ENCODE data around the gene PSENEN. TPM values are rescaled to one million over a fixed set of nuclear protein-coding genes. Genes with fewer than 3 reads are reported as not detected.

Gene PSENEN
- total and polyA plus RNA-seq, 2 experiments from 2014 or later: 20.6 to 175 TPM

DNA sequence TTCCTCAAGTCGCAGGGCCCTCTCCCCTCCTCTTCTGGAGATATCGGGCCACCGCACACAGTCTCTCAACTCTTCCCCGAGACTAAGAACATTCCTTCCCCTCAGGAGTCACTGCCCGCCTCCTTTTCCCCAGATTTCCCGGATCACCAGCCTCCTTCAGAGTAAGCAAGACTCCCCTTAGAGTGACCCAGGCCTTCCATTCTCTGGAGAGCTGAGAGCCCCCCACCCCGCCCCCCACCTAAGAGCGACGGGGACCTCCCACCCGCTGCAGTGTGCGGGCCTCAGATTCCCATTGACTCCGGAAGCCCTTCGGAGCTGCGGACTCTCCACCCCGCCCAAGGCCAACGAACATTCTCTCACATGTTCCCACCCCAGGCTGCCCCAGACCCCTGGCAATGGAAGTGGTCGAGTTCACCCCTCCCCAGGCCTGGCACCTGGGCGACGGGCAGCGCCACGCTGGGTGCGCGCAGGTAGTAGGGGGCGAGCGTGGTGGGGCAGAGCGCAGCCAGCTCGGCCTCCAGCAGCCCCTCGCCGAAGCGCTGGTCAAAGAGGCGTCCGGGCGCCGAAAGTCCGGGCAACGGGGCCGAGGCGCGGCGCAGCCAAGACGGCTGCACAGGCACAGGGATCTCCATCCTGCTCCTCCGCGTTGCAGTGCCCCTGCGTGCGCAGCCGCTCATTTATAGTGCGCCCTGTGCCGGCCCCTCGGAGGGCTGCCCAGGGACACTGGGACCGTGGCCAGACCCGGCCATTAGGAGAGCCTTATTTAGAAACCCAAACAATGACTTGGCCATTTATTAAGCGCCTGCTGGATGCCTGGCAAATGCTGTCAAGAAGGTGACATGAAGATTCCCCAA is 11.2 kb downstream of the PSENEN start, which contains the start of gene HSPB6:
HSPB6 (minus strand) TSS at position 653 of the 854 bp plus-strand sequence; CDS start at position 632, 21 bp downstream.
- peaks cover 4% of the 10 kb centered on the region for H3K4me1 ChIP-seq (ENCODE audit: insufficient read depth)
- peaks cover 28% of the 10 kb centered on the region for H3K27me3 ChIP-seq (ENCODE audit: insufficient read depth)
- Mint-ChIP-seq H3K4me1 (peaks cover 15% of the 10 kb centered on the region), H3K27me3 (ENCODE audit: insufficient read depth, low read depth, poor library complexity) (peaks cover 38% of the 10 kb centered on the region), H3K27ac (peak within 1 kb of the TSS; percentile 93), H3K36me3 (ENCODE audit: low read depth) (peaks cover 21% of the 10 kb centered on the region), H3K9me3 (no peaks in the 10 kb centered on the region; the same call in 2 of the 3 replicates), H3K4me3 (peak within 1 kb of the TSS; percentile 83)
- no peak within 1 kb of the TSS for H3K27ac ChIP-seq (ENCODE audit: low read depth)
- H2AFZ ChIP-seq: peak within 1 kb of the TSS; percentile 90
- H3F3A ChIP-seq (replicated peaks; ENCODE audit: low read depth): peaks cover 9% of the 10 kb centered on the region; the same call in 1 of the 2 replicates
- peaks cover 6% of the 10 kb centered on the region; the same call in 1 of the 2 replicates for H3K36me3 ChIP-seq (ENCODE audit: insufficient read depth)
- peaks cover 13% of the 10 kb centered on the region for H3K79me2 ChIP-seq (replicated peaks; ENCODE audit: insufficient read depth)
- peak; percentile 25 for ATAC-seq
- H4K20me1 ChIP-seq (replicated peaks; ENCODE audit: insufficient read depth): peaks cover 3% of the 10 kb centered on the region
- peak within 1 kb of the TSS; percentile 93 for H3K4me2 ChIP-seq
- H3K4me3 ChIP-seq: peak within 1 kb of the TSS; percentile 94
- DNase-seq (ENCODE audit: low spot score): peak; percentile 70
- TF ChIP-seq JUNB (IDR thresholded peaks at IDR 0.05; ENCODE audit: unreplicated experiment): no peak
- TF ChIP-seq ZNF114 (CRISPR knock-in tag; IDR thresholded peaks at IDR 0.05): no peak
- 0 out of 2 replicates have a peak, but pooled peaks have one; percentile 44 for TF ChIP-seq POLR2AphosphoS5 (IDR thresholded peaks at IDR 0.05; ENCODE audit: low read depth)
- TF ChIP-seq, protein P1, sequence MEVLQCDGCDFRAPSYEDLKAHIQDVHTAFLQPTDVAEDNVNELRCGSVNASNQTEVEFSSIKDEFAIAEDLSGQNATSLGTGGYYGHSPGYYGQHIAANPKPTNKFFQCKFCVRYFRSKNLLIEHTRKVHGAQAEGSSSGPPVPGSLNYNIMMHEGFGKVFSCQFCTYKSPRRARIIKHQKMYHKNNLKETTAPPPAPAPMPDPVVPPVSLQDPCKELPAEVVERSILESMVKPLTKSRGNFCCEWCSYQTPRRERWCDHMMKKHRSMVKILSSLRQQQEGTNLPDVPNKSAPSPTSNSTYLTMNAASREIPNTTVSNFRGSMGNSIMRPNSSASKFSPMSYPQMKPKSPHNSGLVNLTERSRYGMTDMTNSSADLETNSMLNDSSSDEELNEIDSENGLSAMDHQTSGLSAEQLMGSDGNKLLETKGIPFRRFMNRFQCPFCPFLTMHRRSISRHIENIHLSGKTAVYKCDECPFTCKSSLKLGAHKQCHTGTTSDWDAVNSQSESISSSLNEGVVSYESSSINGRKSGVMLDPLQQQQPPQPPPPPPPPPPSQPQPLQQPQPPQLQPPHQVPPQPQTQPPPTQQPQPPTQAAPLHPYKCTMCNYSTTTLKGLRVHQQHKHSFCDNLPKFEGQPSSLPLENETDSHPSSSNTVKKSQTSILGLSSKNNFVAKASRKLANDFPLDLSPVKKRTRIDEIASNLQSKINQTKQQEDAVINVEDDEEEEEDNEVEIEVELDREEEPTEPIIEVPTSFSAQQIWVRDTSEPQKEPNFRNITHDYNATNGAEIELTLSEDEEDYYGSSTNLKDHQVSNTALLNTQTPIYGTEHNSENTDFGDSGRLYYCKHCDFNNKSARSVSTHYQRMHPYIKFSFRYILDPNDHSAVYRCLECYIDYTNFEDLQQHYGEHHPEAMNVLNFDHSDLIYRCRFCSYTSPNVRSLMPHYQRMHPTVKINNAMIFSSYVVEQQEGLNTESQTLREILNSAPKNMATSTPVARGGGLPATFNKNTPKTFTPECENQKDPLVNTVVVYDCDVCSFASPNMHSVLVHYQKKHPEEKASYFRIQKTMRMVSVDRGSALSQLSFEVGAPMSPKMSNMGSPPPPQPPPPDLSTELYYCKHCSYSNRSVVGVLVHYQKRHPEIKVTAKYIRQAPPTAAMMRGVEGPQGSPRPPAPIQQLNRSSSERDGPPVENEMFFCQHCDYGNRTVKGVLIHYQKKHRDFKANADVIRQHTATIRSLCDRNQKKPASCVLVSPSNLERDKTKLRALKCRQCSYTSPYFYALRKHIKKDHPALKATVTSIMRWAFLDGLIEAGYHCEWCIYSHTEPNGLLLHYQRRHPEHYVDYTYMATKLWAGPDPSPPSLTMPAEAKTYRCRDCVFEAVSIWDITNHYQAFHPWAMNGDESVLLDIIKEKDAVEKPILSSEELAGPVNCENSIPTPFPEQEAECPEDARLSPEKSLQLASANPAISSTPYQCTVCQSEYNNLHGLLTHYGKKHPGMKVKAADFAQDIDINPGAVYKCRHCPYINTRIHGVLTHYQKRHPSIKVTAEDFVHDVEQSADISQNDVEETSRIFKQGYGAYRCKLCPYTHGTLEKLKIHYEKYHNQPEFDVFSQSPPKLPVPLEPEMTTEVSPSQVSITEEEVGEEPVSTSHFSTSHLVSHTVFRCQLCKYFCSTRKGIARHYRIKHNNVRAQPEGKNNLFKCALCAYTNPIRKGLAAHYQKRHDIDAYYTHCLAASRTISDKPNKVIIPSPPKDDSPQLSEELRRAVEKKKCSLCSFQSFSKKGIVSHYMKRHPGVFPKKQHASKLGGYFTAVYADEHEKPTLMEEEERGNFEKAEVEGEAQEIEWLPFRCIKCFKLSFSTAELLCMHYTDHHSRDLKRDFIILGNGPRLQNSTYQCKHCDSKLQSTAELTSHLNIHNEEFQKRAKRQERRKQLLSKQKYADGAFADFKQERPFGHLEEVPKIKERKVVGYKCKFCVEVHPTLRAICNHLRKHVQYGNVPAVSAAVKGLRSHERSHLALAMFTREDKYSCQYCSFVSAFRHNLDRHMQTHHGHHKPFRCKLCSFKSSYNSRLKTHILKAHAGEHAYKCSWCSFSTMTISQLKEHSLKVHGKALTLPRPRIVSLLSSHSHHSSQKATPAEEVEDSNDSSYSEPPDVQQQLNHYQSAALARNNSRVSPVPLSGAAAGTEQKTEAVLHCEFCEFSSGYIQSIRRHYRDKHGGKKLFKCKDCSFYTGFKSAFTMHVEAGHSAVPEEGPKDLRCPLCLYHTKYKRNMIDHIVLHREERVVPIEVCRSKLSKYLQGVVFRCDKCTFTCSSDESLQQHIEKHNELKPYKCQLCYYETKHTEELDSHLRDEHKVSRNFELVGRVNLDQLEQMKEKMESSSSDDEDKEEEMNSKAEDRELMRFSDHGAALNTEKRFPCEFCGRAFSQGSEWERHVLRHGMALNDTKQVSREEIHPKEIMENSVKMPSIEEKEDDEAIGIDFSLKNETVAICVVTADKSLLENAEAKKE (CRISPR knock-in tag; IDR thresholded peaks at IDR 0.05): no peak
- no peak for TF ChIP-seq CTCF (conservative IDR thresholded peaks at IDR 0.05; ENCODE audit: low read depth in 2 of 2)
- no peak for TF ChIP-seq CREB1 (CRISPR knock-in tag; IDR thresholded peaks at IDR 0.05; ENCODE audit: low read depth)
- H3K9me2 ChIP-seq (ENCODE audit: insufficient read depth): no peaks in the 10 kb centered on the region

Measured in GM23338 (cell line).